Measurements from ENCODE around the gene PRG3.

PRG3 gene

DNA sequence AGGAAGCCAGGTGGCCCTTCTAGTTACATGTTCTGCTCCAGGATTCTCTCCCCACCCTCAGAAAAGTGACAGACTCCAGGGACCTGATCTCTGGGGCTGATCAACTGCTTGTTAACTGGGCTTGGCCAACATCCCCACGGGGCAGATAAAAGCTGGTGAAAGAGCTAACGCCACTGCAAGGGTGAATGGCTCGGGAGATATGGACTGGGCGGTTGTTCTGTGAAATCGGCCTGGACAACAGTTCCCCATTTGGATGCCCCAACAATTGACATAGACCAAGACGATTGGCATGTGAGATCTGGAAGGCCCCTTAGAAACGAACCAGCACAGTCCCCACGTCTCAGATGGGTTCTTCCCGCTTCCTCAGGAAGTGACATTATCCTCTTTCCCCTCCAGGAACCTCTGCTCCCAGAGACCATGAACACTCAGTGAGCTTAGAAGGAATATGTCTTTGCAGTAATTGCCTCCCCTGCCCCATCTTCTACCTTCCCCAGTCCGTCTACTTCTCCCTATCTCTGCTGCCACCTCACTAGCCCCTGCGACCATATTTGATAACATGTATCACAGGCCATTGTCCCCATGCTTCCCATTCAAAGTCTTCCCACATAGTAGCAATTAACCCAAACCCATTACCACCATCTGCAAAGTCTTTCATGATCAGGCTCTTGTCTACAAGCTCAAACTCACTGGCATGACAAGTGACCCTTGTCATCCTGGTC lies 15.1 kb upstream of the PRG3 start:
- no peak overlapping the region for H3K4me3 ChIP-seq (ENCODE audit: low read depth, low read length)
- TF ChIP-seq, protein P1, sequence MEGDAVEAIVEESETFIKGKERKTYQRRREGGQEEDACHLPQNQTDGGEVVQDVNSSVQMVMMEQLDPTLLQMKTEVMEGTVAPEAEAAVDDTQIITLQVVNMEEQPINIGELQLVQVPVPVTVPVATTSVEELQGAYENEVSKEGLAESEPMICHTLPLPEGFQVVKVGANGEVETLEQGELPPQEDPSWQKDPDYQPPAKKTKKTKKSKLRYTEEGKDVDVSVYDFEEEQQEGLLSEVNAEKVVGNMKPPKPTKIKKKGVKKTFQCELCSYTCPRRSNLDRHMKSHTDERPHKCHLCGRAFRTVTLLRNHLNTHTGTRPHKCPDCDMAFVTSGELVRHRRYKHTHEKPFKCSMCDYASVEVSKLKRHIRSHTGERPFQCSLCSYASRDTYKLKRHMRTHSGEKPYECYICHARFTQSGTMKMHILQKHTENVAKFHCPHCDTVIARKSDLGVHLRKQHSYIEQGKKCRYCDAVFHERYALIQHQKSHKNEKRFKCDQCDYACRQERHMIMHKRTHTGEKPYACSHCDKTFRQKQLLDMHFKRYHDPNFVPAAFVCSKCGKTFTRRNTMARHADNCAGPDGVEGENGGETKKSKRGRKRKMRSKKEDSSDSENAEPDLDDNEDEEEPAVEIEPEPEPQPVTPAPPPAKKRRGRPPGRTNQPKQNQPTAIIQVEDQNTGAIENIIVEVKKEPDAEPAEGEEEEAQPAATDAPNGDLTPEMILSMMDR (IDR thresholded peaks at IDR 0.05; ENCODE audit: low read depth, low read length), result no peak

DNA sequence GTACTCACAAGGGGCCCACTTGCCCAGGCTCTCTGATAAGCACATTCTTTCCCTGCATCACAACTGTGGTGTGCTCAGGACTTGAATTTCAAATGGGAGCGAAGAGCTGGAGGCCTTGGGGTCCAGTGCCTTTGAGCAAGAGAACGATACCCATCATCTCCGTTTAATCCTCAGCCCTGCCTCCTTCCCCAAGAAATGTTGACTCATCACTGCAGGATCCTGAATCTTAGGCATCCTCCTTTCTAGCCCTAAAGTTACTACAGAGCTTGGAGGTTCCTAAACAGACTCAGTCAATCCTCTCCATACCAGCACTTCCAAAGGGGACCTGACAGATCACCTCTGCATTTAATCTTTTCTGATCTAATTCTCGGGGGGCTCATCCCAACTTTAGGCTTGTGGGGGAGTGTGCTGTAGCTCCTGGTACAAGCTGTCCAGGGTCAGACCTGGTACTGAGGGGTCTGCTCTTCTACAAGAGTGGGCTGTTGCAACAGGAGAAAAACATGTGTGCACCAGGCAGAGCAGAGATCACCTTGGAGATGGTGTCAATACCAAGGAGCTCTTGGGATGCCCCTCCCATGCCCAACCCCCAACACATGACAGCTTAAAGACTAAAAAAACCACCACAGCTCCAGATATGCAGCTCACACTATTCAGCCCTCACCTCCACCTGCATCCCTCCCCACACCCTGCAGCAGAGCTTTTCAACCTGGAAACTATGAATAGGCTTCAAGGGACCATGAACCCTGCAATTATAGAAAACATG lies 13.4 kb upstream of the PRG3 start:
- H3K4me3 ChIP-seq (ENCODE audit: low read depth, low read length), result no peak overlapping the region
- TF ChIP-seq, protein P1 (IDR thresholded peaks at IDR 0.05; ENCODE audit: low read depth, low read length), result no peak

DNA sequence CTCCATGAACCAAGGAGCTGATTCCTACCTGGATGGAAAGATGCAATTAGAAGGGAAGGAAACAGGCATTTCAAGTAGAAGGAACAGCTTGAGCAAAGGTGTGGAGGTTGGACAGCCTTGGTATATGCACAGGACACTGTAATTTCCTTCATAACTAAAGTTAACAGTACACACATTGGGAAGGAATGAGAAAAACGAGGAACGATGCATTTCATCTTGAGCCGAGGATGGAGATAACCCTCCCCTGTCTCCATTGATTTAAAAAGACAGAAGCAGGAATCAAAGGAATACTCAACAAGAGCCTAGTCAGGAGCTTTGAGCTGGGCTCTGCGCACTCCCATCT lies 11.8 kb upstream of the PRG3 start:
- H3K4me3 ChIP-seq (ENCODE audit: low read depth, low read length), result no peak overlapping the region
- TF ChIP-seq, protein P1 (IDR thresholded peaks at IDR 0.05; ENCODE audit: low read depth, low read length), result no peak

DNA sequence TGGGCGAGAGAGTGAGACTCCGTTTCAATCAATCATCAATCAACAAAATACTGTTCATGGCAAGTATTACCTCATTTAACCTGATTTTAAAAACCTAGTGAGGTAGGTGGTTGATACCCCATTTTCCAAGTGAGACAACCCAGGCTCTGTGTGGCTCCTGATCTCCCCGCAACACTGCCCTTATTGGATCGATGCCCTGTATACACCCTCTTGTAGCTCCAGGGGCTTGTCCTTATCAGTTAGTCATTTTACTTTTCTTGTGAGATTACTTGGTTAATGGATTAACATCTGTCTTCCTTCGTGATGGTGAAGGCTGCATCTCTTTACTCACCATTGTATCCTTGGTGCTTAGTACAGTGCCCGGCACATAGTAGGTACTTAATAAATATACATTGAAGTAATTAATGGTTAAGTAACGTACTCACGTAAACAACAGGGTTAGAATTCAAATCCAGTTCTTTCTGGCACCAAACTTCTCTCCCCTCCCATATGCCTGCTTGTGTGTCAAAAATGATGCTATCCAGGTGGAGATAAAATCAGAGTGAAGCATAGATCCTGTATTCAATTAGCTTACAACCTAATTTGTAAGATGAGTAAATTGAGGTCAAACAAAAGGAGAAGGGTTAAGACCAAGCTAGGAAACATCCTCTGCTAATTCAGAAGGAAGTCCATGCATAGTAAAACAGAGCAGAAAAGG lies 11.3 kb upstream of the PRG3 start:
- H3K4me3 ChIP-seq (ENCODE audit: low read depth, low read length), result no peak overlapping the region
- TF ChIP-seq, protein P1 (IDR thresholded peaks at IDR 0.05; ENCODE audit: low read depth, low read length), result no peak

DNA sequence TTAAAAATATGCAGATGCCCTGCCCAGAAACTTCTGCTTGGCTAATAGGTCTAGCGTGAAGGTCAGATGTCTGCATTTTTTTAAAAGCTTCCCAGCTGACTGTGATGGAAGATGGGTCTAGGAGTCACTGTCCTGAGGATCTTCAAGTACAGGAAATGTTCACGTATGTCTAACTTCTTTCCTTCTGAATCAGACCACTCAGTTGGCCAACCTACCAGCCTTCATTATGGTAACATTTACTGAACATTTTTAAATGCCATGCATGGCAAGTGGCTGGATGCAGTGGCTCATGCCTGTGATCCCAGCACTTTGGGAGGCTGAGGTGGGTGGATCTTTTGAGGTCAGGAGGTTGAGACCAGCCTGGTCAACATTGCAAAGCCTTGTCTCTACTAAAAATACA lies 10.6 kb upstream of the PRG3 start:
- TF ChIP-seq, protein P1 (IDR thresholded peaks at IDR 0.05; ENCODE audit: low read depth, low read length), result no peak
- no peak overlapping the region for H3K4me3 ChIP-seq (ENCODE audit: low read depth, low read length)

DNA sequence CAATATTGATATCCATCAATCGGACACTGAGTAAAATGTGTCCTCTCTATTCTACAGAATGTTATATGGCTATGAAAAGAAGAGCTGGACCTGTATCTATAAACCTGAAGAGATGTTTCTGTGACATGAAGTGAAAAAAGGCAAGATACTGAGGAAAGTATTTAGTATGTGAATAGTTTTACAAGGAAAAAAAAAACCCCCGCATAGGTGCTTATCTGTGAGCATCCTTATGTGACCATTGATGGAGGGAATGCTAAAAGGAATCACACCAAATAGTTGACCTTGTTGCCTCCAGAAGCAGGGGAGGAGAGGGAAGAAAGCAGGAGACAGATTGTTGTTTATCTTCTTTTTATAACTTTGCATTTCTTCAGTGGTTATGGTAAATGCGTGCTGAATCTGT lies 10.2 kb upstream of the PRG3 start:
- TF ChIP-seq, protein P1 (IDR thresholded peaks at IDR 0.05; ENCODE audit: low read depth, low read length), result no peak
- H3K4me3 ChIP-seq (ENCODE audit: low read depth, low read length), result no peak overlapping the region

DNA sequence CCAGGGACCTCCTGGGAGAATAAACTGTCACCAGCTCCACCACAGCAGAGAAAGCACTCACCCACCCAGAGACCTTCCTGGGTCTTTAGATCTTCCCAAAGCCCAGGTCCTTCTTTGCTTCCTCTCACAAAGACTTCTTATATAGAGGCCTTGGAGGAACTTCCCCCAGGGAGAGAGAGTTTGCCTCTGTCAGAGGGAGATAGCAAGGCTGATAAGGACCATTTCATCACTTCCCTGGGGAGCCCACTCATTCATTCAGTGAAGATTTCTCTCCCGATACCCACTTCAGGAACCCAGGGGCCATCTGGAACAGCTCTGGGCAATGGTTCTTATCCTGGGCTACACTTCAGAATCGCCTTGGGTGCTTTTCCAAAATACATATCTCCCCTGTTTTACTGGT lies 9.6 kb upstream of the PRG3 start, which contains the start of gene PRG2:
Gene PRG2, minus strand, starts transcription at position 116 of the 400 bp plus-strand sequence. CDS start 706 bp downstream, outside the sequence.
- TF ChIP-seq, protein P1 (IDR thresholded peaks at IDR 0.05; ENCODE audit: low read depth, low read length), result no peak
- H3K4me3 ChIP-seq (ENCODE audit: low read depth, low read length), result no peak within 1 kb of the TSS
